GM21723 (cell line): ENCODE measurements around the gene GNB1L.
"Not testable (repeated sequence)": the region's sequence is repeated elsewhere in the genome, so short reads cannot be mapped to it uniquely, and the experiment has no call there.

Experiments
- ATAC-seq: cut with Tn5 transposase; IDR thresholded peaks from one replicate; pipeline ENCODE4 v1.9.1; 2021; ENCODE audit warnings: mild to moderate bottlenecking, moderate library complexity; ENCODE audit not compliant: unreplicated experiment

The GNB1L gene

GRCh38 chr22:19784384-19785175, 70.1 kb downstream of the GNB1L start:
- no peak for ATAC-seq

GRCh38 chr22:19783586-19784383, 70.9 kb downstream of the GNB1L start:
- no peak for ATAC-seq

GRCh38 chr22:19782533-19782932, 72.1 kb downstream of the GNB1L start:
- ATAC-seq: no peak

GRCh38 chr22:19779685-19780268, 74.9 kb downstream of the GNB1L start:
- no peak for ATAC-seq

- ATAC-seq: no peak
Measured at GRCh38 chr22:19779011-19779421, 75.7 kb downstream of the GNB1L start.

GRCh38 chr22:19777192-19777591, 77.5 kb downstream of the GNB1L start:
- not testable (repeated sequence) for ATAC-seq

GRCh38 chr22:19776433-19777031, 78.1 kb downstream of the GNB1L start:
- no peak for ATAC-seq

GRCh38 chr22:19775496-19776325, 79.0 kb downstream of the GNB1L start:
- ATAC-seq: no peak

- ATAC-seq: no peak
Measured at GRCh38 chr22:19774628-19775027, 80.0 kb downstream of the GNB1L start.

GRCh38 chr22:19773470-19774040, 81.1 kb downstream of the GNB1L start:
- ATAC-seq: no peak

- peak; percentile 70 for ATAC-seq
Measured at GRCh38 chr22:19772673-19773469, 81.8 kb downstream of the GNB1L start.

GRCh38 chr22:19772422-19772672, 82.3 kb downstream of the GNB1L start:
- ATAC-seq: no peak

GRCh38 chr22:19770349-19771220, 84.1 kb downstream of the GNB1L start:
- ATAC-seq: no peak

- ATAC-seq: no peak
Measured at GRCh38 chr22:19769393-19769715, 85.3 kb downstream of the GNB1L start.

- ATAC-seq: no peak
Measured at GRCh38 chr22:19767427-19768341, 87.0 kb downstream of the GNB1L start.

- ATAC-seq: no peak
Measured at GRCh38 chr22:19766511-19767426, 87.9 kb downstream of the GNB1L start.

GRCh38 chr22:19766240-19766510, 88.5 kb downstream of the GNB1L start:
- ATAC-seq: no peak
